GM12878 (cell line): ENCODE measurements around the gene CACNA2D3. TPM values are rescaled to one million over a fixed set of nuclear protein-coding genes. Genes with fewer than 3 reads are reported as not detected.

Source experiments
- ATAC-seq: fragments of 200-7000 bp; cut with Tn5 transposase; 3 replicates; pipeline ENCODE4 v1.9.1; 2020; ENCODE audit warnings: mild to moderate bottlenecking, moderate library complexity
- BruUV-seq: library from RNA; stranded (reverse); fragments of 400-500 nt; replicated peaks from 2 replicates; lab custom pipeline; 2021; lab: Mats Ljungman, UMichigan
- CTCF ChIA-PET: fragments of 300-600 bp; sonication (Branson Sonifier 250); formaldehyde crosslinking; extraction: SDS; loops from one replicate; lab custom pipeline; 2021; ENCODE audit warnings: inconsistent platforms; lab: Yijun Ruan, JAX
- POLR2A ChIA-PET: fragments of 350-600 bp; formaldehyde crosslinking; extraction: SDS; loops from one replicate; lab custom pipeline; 2021; ENCODE audit warnings: inconsistent platforms; lab: Charles Lee
- RAD21 ChIA-PET: fragments of 300-600 bp; sonication (Branson Sonifier 250); formaldehyde crosslinking; loops from one replicate; lab custom pipeline; 2023; ENCODE audit warnings: antibody characterized with exemption; ENCODE audit not compliant: unreplicated experiment; lab: Charles Lee
- SMC1A ChIA-PET: fragments of 300-600 bp; sonication (Branson Sonifier 250); formaldehyde crosslinking; loops from one replicate; lab custom pipeline; 2023; ENCODE audit not compliant: unreplicated experiment, uncharacterized antibody; lab: Charles Lee
- DNase-seq: peaks from one replicate; pipeline ENCODE4 v3.0.0-alpha.2; 2011; ENCODE audit warnings: low read depth, low spot score
- FAIRE-seq: peaks from 3 replicates; lab custom pipeline; 2011; peaks lifted over from hg19 to GRCh38; lab: Jason Lieb, UNC
- H2AFZ ChIP-seq: 2 replicates; pipeline ENCODE4 v1.6.0; 2011; ENCODE audit warnings: low read depth, low read length, control low read depth; ENCODE audit not compliant: control insufficient read depth
- H3K27ac ChIP-seq: 2 replicates; pipeline ENCODE4 v1.5.1; 2011; ENCODE audit warnings: control low read depth; ENCODE audit not compliant: control insufficient read depth, insufficient read depth
- H3K27me3 ChIP-seq, 2 experiments: replicated peaks in 1 of 2; 2 replicates each; pipeline versions ENCODE4 v1.6.0 to v1.6.1; 2011; ENCODE audit warnings: low read length in 1 of 2; ENCODE audit not compliant: control insufficient read depth in 2 of 2, insufficient read depth in 2 of 2
- H3K36me3 ChIP-seq, 2 experiments: 2 replicates each; pipeline ENCODE4 v1.5.1; 2011; ENCODE audit warnings: low read length in 1 of 2; ENCODE audit not compliant: control insufficient read depth in 2 of 2, insufficient read depth in 2 of 2
- H3K4me1 ChIP-seq: 2 replicates; pipeline ENCODE4 v1.6.1; 2011; ENCODE audit warnings: mild to moderate bottlenecking, low read length, moderate library complexity, mixed read lengths; ENCODE audit not compliant: control insufficient read depth, insufficient read depth
- H3K4me2 ChIP-seq: 2 replicates; pipeline ENCODE4 v1.6.0; 2011; ENCODE audit warnings: control low read depth; ENCODE audit not compliant: control insufficient read depth, insufficient read depth
- H3K4me3 ChIP-seq: fragments of 200-600 bp; sonication (generic); 2 replicates; pipeline ENCODE4 v1.5.1; 2016
- H3K79me2 ChIP-seq: 2 replicates; pipeline ENCODE4 v1.6.0; 2011; ENCODE audit warnings: low read length; ENCODE audit not compliant: control insufficient read depth, insufficient read depth
- H3K9ac ChIP-seq: 2 replicates; pipeline ENCODE4 v1.8.0; 2011; ENCODE audit warnings: low read length, control low read depth, mixed read lengths; ENCODE audit not compliant: control insufficient read depth, insufficient read depth
- H3K9me3 ChIP-seq: replicated peaks from 3 replicates; pipeline ENCODE4 v1.5.1; 2011; ENCODE audit warnings: mild to moderate bottlenecking, low read length; ENCODE audit not compliant: control insufficient read depth, insufficient read depth
- H4K20me1 ChIP-seq: 2 replicates; pipeline ENCODE4 v1.6.0; 2011; ENCODE audit not compliant: control insufficient read depth, insufficient read depth
- ASH2L ChIP-seq: fragments of 300-600, 200-600 bp; sonication (generic); IDR thresholded peaks from 2 replicates; pipeline ENCODE4 v1.6.1; 2017; ENCODE audit warnings: low read depth, mild to moderate bottlenecking, borderline replicate concordance
- CREM ChIP-seq: IDR thresholded peaks from 2 replicates; pipeline ENCODE4 v1.6.1; 2014; ENCODE audit warnings: antibody characterized with exemption, low read depth
- E4F1 ChIP-seq: fragments of 450-650 bp; IDR thresholded peaks from 2 replicates; pipeline ENCODE4 v1.6.1; 2018; ENCODE audit warnings: borderline replicate concordance, mild to moderate bottlenecking; ENCODE audit not compliant: partially characterized antibody
- EGR1 ChIP-seq, 2 experiments: IDR thresholded peaks; 1 replicate in 1 of 2; 2 replicates in 1 of 2; pipeline ENCODE4 v1.6.1; 2011 to 2012; ENCODE audit warnings: low read depth in 2 of 2, low read length in 2 of 2, borderline replicate concordance in 1 of 2, mild to moderate bottlenecking in 1 of 2, moderate library complexity in 1 of 2
- EZH2 ChIP-seq: IDR thresholded peaks from 2 replicates; pipeline ENCODE4 v1.6.1; 2012; ENCODE audit warnings: low read depth, mild to moderate bottlenecking, control low read depth, inconsistent platforms, low read length, borderline replicate concordance; ENCODE audit not compliant: control insufficient read depth
- FOXK2 ChIP-seq: fragments of 450-650 bp; IDR thresholded peaks from 2 replicates; pipeline ENCODE4 v1.6.1; 2017; ENCODE audit warnings: mild to moderate bottlenecking, moderate library complexity
- HDGF ChIP-seq: fragments of 450-650 bp; IDR thresholded peaks from 2 replicates; pipeline ENCODE4 v1.6.1; 2016; ENCODE audit warnings: antibody characterized with exemption
- IKZF2 ChIP-seq, 2 experiments: fragments of 450-650 bp; IDR thresholded peaks; 2 replicates each; pipeline ENCODE4 v1.6.1; 2017; ENCODE audit warnings: mild to moderate bottlenecking in 2 of 2, moderate library complexity in 2 of 2
- KLF5 ChIP-seq: fragments of 450-650 bp; IDR thresholded peaks from 2 replicates; pipeline ENCODE4 v1.6.1; 2014; ENCODE audit warnings: mild to moderate bottlenecking; ENCODE audit not compliant: partially characterized antibody
- MEF2B ChIP-seq: fragments of 450-650 bp; IDR thresholded peaks from 2 replicates; pipeline ENCODE4 v1.6.1; 2018; ENCODE audit warnings: mild to moderate bottlenecking, moderate library complexity; ENCODE audit not compliant: partially characterized antibody, poor library complexity, severe bottlenecking
- MYC ChIP-seq: IDR thresholded peaks from 2 replicates; pipeline ENCODE4 v1.6.1; 2011; ENCODE audit warnings: mild to moderate bottlenecking, low read length, moderate library complexity, inconsistent platforms; ENCODE audit not compliant: insufficient read depth, insufficient replicate concordance, insufficient read length, severe bottlenecking
- NR2C2 ChIP-seq: IDR thresholded peaks from 2 replicates; pipeline ENCODE4 v1.6.1; 2011; ENCODE audit warnings: borderline replicate concordance, low read depth; ENCODE audit not compliant: control insufficient read depth, insufficient read length
- NR2F1 ChIP-seq: fragments of 450-650 bp; conservative IDR thresholded peaks from 2 replicates; pipeline ENCODE4 v1.6.1; 2017; ENCODE audit warnings: mild to moderate bottlenecking
- PAX5 ChIP-seq: IDR thresholded peaks from 2 replicates; pipeline ENCODE4 v1.6.1; 2011; ENCODE audit warnings: low read depth, low read length, borderline replicate concordance
- SRF ChIP-seq, 2 experiments: IDR thresholded peaks; 2 replicates each; pipeline ENCODE4 v1.6.1; 2011; ENCODE audit warnings: low read depth in 2 of 2, low read length in 2 of 2, mild to moderate bottlenecking in 1 of 2, moderate library complexity in 1 of 2
- STAT3 ChIP-seq: IDR thresholded peaks from 2 replicates; pipeline ENCODE4 v1.6.1; 2011; ENCODE audit warnings: low read depth, low read length, improper control_type of control experiment
- TARDBP ChIP-seq: IDR thresholded peaks from 2 replicates; pipeline ENCODE4 v1.6.1; 2016; ENCODE audit warnings: borderline replicate concordance
- TCF3 ChIP-seq: IDR thresholded peaks from 2 replicates; pipeline ENCODE4 v1.6.1; 2012; ENCODE audit warnings: low read depth, mild to moderate bottlenecking, low read length, borderline replicate concordance; ENCODE audit not compliant: insufficient read depth
- ZNF24 ChIP-seq: fragments of 450-650 bp; IDR thresholded peaks from 2 replicates; pipeline ENCODE4 v1.6.1; 2017; ENCODE audit warnings: antibody characterized with exemption, mild to moderate bottlenecking
- WGBS: methylation state at CpG from one replicate; pipeline ENCODE4 v1.1.6; 2016; ENCODE audit warnings: low lambda C conversion rate; ENCODE audit not compliant: insufficient replicate concordance, insufficient coverage; ENCODE audit errors: missing lambda C conversion rate; 5-methylcytosine and 5-hydroxymethylcytosine counted together
- in situ Hi-C: fragments of 300-500 bp; cut with MboI; formaldehyde crosslinking; loops from 9 replicates; pipeline ENCODE4 v1.14.3; 2018; ENCODE audit warnings: mixed read lengths
- intact Hi-C: fragments of 100-400 bp; cut with micrococcal nuclease; formaldehyde crosslinking; loops from one replicate; pipeline ENCODE4 v1.14.2; 2022; ENCODE audit not compliant: unreplicated experiment
- polyA plus RNA-seq, 11 experiments: library from polyadenylated mRNA; depleted of rRNA in 4 of 11; unstranded in 6 of 11; stranded (reverse) in 5 of 11; fragments of >200 nt; fragmentation: Nextera tagmentation in 4 of 11; fragmentation: Illumina TruSeq in 1 of 11; extraction: Ambion mirVana in 4 of 11; extraction: Trizol in 1 of 11; gene quantifications; 1 replicate in 1 of 11; 2 replicates in 10 of 11; pipeline versions ENCODE4 v1.2.1 to v1.2.3, GENCODE V29; 2011 to 2016; ENCODE audit warnings: inconsistent platforms in 2 of 11, missing spikeins in 2 of 11, low read depth in 1 of 11
- total RNA-seq, 4 experiments: library from RNA; depleted of rRNA in 3 of 4; stranded (reverse); fragments of >200 nt in 3 of 4; fragmentation: Illumina TruSeq in 1 of 4; extraction: Trizol in 1 of 4; gene quantifications; 2 replicates each; pipeline versions ENCODE4 v1.2.1 to v1.2.3, GENCODE V29; 2013 to 2021
- TF ChIP-seq, protein P1 (sequence below): IDR thresholded peaks from 2 replicates; pipeline ENCODE4 v1.6.1; 2011; ENCODE audit warnings: borderline replicate concordance, low read depth, mild to moderate bottlenecking, moderate library complexity, low read length; ENCODE audit not compliant: insufficient read depth, poor library complexity, severe bottlenecking

The CACNA2D3 gene
- total and polyA plus RNA-seq, 10 of the 15 experiments (the other 5 are each of a cell fraction or from before 2014, with no cell fraction given): not detected

GRCh38 chr3:54846119-54846518 lies 723.8 kb downstream of the CACNA2D3 start:
- no peak for FAIRE-seq
- H3K9ac ChIP-seq: no peak overlapping the region
- SMC1A ChIA-PET: no interaction called here

More at GRCh38 chr3:54846119-54846518, 723.8 kb downstream of the CACNA2D3 start:
- TF ChIP-seq SRF (IDR thresholded peaks at IDR 0.05; ENCODE audit: low read depth in 2 of 2, low read length in 2 of 2): no peak
- no peak for TF ChIP-seq NR2C2
- TF ChIP-seq, protein P1, sequence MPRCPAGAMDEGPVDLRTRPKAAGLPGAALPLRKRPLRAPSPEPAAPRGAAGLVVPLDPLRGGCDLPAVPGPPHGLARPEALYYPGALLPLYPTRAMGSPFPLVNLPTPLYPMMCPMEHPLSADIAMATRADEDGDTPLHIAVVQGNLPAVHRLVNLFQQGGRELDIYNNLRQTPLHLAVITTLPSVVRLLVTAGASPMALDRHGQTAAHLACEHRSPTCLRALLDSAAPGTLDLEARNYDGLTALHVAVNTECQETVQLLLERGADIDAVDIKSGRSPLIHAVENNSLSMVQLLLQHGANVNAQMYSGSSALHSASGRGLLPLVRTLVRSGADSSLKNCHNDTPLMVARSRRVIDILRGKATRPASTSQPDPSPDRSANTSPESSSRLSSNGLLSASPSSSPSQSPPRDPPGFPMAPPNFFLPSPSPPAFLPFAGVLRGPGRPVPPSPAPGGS: no peak
- TF ChIP-seq MYC: no peak
- TF ChIP-seq TARDBP: no peak
- TF ChIP-seq E4F1: no peak
- no peak for TF ChIP-seq TCF3
- TF ChIP-seq CREM: no peak
- no peak for TF ChIP-seq NR2F1
- no peak for TF ChIP-seq EGR1 (IDR thresholded peaks at IDR 0.05; ENCODE audit: borderline replicate concordance in 1 of 2, low read depth in 2 of 2, low read length in 2 of 2)
- no peak for TF ChIP-seq ASH2L
- no peak for TF ChIP-seq KLF5
- TF ChIP-seq PAX5: no peak
- TF ChIP-seq MEF2B: no peak
- TF ChIP-seq HDGF: no peak
- TF ChIP-seq IKZF2 (IDR thresholded peaks at IDR 0.05): no peak
- TF ChIP-seq STAT3: no peak
- no peak for TF ChIP-seq FOXK2
- no peak for TF ChIP-seq EZH2
- TF ChIP-seq ZNF24: no peak
- Histone ChIP-seq H3K79me2 (no peaks in the 10 kb centered on the region), H2AFZ (no peak overlapping the region), H3K4me3 (no peak overlapping the region), H3K4me2 (no peak overlapping the region), H3K9me3 (no peaks in the 10 kb centered on the region), H3K27me3 (no peaks in the 10 kb centered on the region; a peak in 1 of 4 replicates), H3K27ac (no peak overlapping the region), H4K20me1 (no peaks in the 10 kb centered on the region), H3K36me3 (no peaks in the 10 kb centered on the region), H3K4me1 (no peaks in the 10 kb centered on the region)
- CTCF ChIA-PET: interaction anchor here (1.0 kb wide), 1 partner anchor 7 kb away, joined by 3 read pairs; no protein-coding TSS in a partner anchor
- ATAC-seq: no peak
- in situ Hi-C loops: no loop called here
- RAD21 ChIA-PET: interaction anchor here (0.6 kb wide), 1 partner anchor 653 kb away, joined by 3 read pairs; no protein-coding TSS in a partner anchor
- intact Hi-C loops: no loop called here
- WGBS: 47% methylated on average over 4 of the region's 4 CpGs
- POLR2A ChIA-PET: no interaction called here
- no peak for DNase-seq
- BruUV-seq: no TSS peak
